Esophagus squamous epithelium (tissue), 4 donors: Measurements from ENCODE around the gene RPP30.

Experiments used
- POLR2A ChIP-seq, 4 donors: fragments of 450-650 bp; IDR thresholded peaks; one replicate each; pipeline ENCODE4 v1.6.1; 2017; ENCODE audit warnings: antibody characterized with exemption in 4 of 4, mild to moderate bottlenecking in 4 of 4, moderate library complexity in 3 of 4
- TF ChIP-seq, protein P1 (sequence below), 6 experiments: fragments of 450-650 bp in 4 of 6; fragments of 200-600 bp in 2 of 6; sonication (generic) in 2 of 6; IDR thresholded peaks; one replicate each; pipeline ENCODE4 v1.5.1; 2016 to 2019; ENCODE audit warnings: antibody characterized with exemption in 6 of 6, mild to moderate bottlenecking in 4 of 6, moderate library complexity in 4 of 6

DNA sequence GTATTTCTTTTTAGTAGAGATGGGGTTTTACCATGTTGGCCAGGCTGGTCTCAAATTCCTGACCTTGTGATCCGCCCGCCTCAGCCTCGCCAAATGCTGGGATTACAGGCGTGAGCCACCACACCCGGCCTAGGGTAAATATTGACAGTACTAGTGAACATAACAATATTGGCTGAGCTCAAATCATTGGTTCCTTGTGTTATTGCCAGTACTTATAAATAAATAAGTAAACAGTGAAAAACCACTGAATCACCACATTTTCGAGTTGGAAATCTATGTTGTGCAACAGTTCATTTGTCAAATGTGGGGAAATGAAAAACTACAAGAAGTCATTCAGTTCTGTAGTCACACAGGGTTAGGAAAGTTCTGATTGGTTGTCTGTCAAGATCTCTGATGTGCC is 15.8 kb downstream of the RPP30 start:
- TF ChIP-seq, protein P1, sequence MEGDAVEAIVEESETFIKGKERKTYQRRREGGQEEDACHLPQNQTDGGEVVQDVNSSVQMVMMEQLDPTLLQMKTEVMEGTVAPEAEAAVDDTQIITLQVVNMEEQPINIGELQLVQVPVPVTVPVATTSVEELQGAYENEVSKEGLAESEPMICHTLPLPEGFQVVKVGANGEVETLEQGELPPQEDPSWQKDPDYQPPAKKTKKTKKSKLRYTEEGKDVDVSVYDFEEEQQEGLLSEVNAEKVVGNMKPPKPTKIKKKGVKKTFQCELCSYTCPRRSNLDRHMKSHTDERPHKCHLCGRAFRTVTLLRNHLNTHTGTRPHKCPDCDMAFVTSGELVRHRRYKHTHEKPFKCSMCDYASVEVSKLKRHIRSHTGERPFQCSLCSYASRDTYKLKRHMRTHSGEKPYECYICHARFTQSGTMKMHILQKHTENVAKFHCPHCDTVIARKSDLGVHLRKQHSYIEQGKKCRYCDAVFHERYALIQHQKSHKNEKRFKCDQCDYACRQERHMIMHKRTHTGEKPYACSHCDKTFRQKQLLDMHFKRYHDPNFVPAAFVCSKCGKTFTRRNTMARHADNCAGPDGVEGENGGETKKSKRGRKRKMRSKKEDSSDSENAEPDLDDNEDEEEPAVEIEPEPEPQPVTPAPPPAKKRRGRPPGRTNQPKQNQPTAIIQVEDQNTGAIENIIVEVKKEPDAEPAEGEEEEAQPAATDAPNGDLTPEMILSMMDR (IDR thresholded peaks at IDR 0.05), result no peak
- no peak for TF ChIP-seq POLR2A (IDR thresholded peaks at IDR 0.05)
